IPS-20b (cell line): ENCODE results near the gene BBS9.

Experiments used
- H3K27ac ChIP-seq: one replicate; pipeline ENCODE4 v1.5.1; 2013; ENCODE audit warnings: low read length
- H3K27me3 ChIP-seq: 2 replicates; pipeline ENCODE4 v1.6.1; 2013; ENCODE audit warnings: mild to moderate bottlenecking, low read length, inconsistent platforms; ENCODE audit not compliant: insufficient read depth
- H3K36me3 ChIP-seq: 2 replicates; pipeline ENCODE4 v1.6.1; 2013; ENCODE audit warnings: low read depth, mild to moderate bottlenecking, inconsistent platforms, low read length, moderate library complexity; ENCODE audit not compliant: insufficient read depth
- H3K4me1 ChIP-seq: 2 replicates; pipeline ENCODE4 v1.6.1; 2013; ENCODE audit warnings: mild to moderate bottlenecking, control low read depth, inconsistent platforms, low read length, moderate library complexity; ENCODE audit not compliant: insufficient read depth
- H3K4me3 ChIP-seq: 2 replicates; pipeline ENCODE4 v1.5.1; 2013; ENCODE audit warnings: mild to moderate bottlenecking, low read length, inconsistent platforms
- H3K9ac ChIP-seq: 2 replicates; pipeline ENCODE4 v1.6.1; 2013; ENCODE audit warnings: low read depth, mild to moderate bottlenecking, inconsistent platforms, low read length, moderate library complexity
- H3K9me3 ChIP-seq: 2 replicates; pipeline ENCODE4 v1.6.1; 2013; ENCODE audit warnings: mild to moderate bottlenecking, low read depth, low read length, inconsistent platforms; ENCODE audit not compliant: insufficient read depth

The BBS9 gene

DNA sequence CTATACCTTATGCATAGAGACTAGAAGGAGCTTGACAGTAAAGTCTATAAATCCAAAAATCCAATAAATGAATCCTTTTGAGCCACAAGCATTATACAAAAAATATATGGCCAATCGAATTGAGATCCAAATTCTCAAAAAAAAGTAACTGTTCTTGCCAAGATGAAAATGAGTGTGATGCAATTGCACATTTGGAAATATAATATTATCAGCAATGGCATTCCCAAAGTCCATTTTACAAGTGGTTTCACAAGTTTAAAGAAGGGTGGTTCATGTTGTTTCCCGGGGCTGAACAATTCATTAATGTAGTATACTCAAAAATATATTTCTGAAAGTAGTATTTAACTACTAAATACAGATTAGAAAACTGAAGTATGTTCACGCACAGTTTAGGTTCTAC is 27.5 kb upstream of the BBS9 start:
- Histone ChIP-seq H3K36me3 (peaks cover 59% of the 10 kb centered on the region), H3K9me3 (no peaks in the 10 kb centered on the region), H3K4me3 (no peak overlapping the region), H3K9ac (no peak overlapping the region), H3K4me1 (no peaks in the 10 kb centered on the region), H3K27me3 (no peaks in the 10 kb centered on the region), H3K27ac (no peak overlapping the region)

DNA sequence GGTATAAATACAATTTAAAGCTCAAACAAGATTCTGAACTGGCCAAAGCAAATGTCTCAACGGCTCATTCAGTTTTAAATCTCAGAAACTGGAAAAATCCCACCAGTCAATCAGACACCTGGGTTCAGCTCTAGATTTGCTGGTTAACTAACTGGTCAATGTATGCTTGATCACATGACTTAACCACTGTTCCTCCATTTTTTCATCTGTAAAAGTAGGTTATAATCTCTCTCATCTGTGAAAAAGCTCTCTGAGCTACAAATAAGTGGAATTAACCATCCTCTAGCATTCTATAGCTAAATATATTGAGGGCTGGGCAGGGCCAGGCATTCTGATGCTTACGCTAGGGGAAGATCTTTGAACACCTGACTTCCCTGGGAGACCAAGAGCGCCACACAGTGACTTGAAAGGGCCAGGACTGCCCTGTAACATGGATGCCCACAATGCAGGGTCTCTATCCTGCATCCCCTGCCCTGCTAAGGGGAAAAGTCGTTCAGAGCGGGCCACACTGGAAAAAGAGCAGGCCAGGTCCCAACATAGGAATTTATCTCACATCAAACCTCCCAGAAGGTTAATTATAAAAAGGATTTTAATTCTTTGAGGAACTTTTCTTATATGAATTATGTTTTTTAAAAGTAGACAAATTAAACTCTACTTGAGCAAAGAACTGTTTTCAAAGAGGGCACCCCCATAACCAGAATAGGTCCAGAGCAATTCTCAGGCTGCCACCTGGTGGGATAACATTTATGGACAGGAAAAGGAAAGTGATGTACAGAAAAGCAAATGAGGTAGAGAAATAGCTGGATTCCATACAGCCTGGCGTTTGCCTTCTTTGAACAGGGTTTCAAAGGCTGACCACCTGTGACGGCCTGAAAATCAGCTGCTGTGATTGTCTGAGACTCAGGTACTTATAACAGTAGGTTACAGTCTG is 22.0 kb upstream of the BBS9 start:
- Histone ChIP-seq H3K9ac (no peak overlapping the region), H3K27ac (no peak overlapping the region)

DNA sequence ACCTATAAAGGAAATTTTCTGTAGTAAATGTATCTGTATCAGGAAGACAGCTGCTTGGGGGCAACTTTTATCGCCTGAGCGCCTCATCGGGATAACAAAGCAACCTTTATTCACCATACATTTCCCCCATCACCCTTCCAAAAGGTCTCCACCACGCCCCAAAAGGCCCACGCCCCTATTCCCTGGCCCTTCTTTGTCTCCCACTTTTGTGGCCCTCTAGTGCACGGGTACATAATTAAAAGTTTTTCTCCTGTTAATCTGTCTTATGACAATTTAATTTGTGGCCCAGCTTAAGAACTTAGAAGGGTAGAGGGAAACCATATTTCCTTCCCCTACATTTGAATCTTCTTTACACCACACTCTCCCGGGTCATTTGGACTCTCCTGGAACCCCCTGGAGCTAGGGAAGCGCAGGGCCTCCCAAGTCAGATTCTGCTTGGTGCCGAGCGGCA is 20.8 kb upstream of the BBS9 start:
- no peaks in the 10 kb centered on the region for H3K9me3 ChIP-seq
- H3K4me3 ChIP-seq = peak overlapping the region; percentile 97
- peaks cover 33% of the 10 kb centered on the region for H3K27me3 ChIP-seq
- H3K9ac ChIP-seq = peak overlapping the region; percentile 85
- no peak overlapping the region for H3K27ac ChIP-seq
- H3K36me3 ChIP-seq = peaks cover 1% of the 10 kb centered on the region; the same call in 1 of the 2 replicates
- H3K4me1 ChIP-seq = peaks cover 11% of the 10 kb centered on the region

More for the DNA sequence above, 22.0 kb upstream of the BBS9 start:
- Histone ChIP-seq H3K4me3 (peak overlapping the region; percentile 97), H3K27me3 (peaks cover 29% of the 10 kb centered on the region), H3K36me3 (peaks cover 13% of the 10 kb centered on the region), H3K4me1 (peaks cover 11% of the 10 kb centered on the region), H3K9me3 (no peaks in the 10 kb centered on the region)

DNA sequence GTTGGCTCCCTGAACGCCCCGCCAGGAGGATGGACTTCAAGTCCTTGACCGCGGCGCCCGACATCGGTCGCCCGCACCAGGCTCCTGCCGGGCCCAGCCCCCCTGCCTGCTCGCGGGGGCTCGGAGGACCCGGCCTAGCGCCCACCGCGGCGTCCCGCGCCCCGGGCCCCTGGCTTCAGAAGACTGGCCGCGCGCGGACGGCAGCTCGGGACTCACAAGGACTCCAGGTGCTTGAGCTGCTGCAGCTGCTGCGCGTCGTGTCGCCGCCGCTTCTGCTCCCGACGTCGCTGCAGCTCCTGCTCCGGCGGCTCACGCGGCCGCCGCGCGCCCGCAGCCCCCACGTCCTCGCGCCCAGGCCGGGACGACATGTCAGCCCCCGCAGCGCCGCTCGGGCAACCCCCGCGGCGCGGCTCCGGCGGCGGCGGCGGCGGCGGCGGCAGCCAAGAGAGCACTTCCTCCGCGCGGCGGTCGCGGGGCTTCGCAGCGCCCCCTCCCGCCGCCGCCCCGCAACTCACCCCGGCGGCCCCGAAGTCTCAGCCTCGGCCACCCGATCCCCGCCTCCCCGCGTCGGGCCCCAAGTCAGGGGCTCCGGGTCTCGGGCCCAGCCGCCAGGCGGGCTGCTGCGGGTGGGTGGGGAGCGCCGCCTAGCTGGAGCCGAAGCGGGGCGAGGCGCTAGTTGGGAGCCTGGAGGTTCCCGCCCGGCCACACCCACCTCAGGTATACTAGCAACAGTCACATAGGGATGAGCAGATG is 20.2 kb upstream of the BBS9 start, which contains the start of gene RP9:
RP9 (minus strand) TSS at position 400 of the 753 bp plus-strand sequence; CDS start at position 368, 32 bp downstream.
- Histone ChIP-seq H3K9me3 (no peaks in the 10 kb centered on the region), H3K27me3 (peaks cover 33% of the 10 kb centered on the region), H3K4me1 (peaks cover 11% of the 10 kb centered on the region), H3K27ac (no peak within 1 kb of the TSS), H3K36me3 (no peaks in the 10 kb centered on the region), H3K9ac (peak within 1 kb of the TSS; percentile 85), H3K4me3 (peak within 1 kb of the TSS; percentile 97)

DNA sequence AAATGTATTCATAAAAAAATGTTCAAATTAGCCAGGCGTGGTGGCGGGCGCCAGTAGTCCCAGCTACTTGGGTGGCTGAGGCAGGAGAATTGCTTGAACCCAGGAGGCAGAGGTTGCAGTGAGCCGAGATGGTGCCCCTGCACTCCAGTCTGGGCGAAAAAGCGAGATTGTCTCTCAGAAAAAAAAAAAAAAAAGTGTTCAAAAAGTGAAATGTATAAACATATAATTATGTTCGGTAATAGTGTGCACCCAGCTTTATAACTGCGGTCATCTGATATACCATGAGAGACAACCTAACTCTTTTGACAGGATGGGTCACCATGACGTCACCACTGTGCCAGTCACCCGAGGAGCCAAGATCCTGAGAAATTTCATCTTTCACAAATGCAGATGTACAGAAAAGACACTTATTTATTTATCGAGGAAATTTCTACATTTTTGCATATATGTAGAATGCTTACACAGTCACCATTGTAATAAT is 19.6 kb upstream of the BBS9 start:
- H3K27ac ChIP-seq = no peak overlapping the region
- peaks cover 33% of the 10 kb centered on the region for H3K27me3 ChIP-seq
- H3K9ac ChIP-seq = no peak overlapping the region; the same call in 1 of the 2 replicates
- H3K4me3 ChIP-seq = peak overlapping the region; percentile 71
- H3K9me3 ChIP-seq = no peaks in the 10 kb centered on the region
- H3K4me1 ChIP-seq = peaks cover 11% of the 10 kb centered on the region
- no peaks in the 10 kb centered on the region for H3K36me3 ChIP-seq

DNA sequence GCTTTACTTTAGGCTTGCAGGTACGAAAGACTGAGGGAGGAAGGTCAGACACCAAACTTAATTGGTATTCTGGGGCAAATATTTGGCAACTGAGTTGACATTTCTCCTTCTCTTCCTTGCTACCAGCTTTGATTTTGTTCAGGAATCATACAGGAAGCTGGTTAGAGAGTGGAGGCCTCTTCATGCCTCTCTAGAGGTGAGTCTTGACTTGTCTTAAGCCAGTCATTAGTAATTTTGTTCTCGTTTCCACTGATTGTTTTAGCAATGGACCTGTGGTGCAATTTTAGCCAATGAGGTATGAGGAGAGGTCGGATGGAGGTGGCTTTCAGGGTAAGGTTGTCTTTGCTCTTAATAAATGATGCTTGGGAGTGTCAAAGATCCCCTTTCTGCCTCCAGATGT is 17.8 kb upstream of the BBS9 start:
- H3K27ac ChIP-seq = no peak overlapping the region
- H3K9me3 ChIP-seq = no peaks in the 10 kb centered on the region
- H3K4me1 ChIP-seq = peaks cover 11% of the 10 kb centered on the region
- H3K9ac ChIP-seq = no peak overlapping the region
- peaks cover 33% of the 10 kb centered on the region for H3K27me3 ChIP-seq
- H3K36me3 ChIP-seq = no peaks in the 10 kb centered on the region
- no peak overlapping the region for H3K4me3 ChIP-seq

DNA sequence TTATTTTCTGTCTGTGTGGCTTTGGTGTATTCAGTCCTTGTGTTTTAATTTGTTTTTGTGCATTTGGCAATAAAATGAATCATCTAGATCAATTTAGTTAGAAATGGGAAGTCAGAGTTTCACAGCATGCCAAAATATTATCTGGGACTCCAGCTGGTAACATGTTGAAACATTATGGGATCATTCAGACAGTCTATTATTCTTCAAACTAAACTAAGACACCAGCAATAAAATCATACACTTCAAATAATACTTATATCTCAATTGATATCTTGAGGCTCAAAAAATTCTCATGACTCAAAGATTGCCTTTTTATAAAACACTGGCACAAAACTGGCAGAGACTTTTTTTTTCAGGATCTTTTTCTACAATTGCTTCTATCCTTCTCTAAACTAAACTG is 14.4 kb upstream of the BBS9 start:
- H3K9ac ChIP-seq = no peak overlapping the region
- no peaks in the 10 kb centered on the region for H3K36me3 ChIP-seq
- H3K4me3 ChIP-seq = no peak overlapping the region
- no peak overlapping the region for H3K27ac ChIP-seq
- peaks cover 22% of the 10 kb centered on the region for H3K27me3 ChIP-seq
- no peaks in the 10 kb centered on the region; the same call in 1 of the 2 replicates for H3K4me1 ChIP-seq
- no peaks in the 10 kb centered on the region for H3K9me3 ChIP-seq

DNA sequence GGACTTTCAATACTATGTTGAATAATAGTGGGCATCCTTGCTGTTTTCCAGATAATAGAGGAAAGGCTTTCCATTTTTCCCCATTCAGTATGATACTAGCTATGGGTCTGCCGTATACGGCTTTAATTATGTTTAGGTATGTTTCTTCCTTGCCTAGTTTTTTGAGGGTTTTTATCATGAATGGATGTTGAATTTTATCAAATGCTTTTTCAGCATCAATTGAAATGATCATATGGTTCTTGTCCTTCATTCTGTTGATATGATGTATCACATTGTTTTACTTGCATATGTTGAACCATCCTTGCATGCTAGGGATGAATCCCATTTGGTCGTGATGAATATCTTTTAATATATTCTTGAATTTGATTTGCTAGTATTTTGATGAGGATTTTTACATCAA is 11.0 kb upstream of the BBS9 start:
- no peaks in the 10 kb centered on the region; the same call in 1 of the 2 replicates for H3K4me1 ChIP-seq
- H3K9me3 ChIP-seq = no peaks in the 10 kb centered on the region
- no peaks in the 10 kb centered on the region for H3K27me3 ChIP-seq
- no peak overlapping the region for H3K27ac ChIP-seq
- H3K4me3 ChIP-seq = no peak overlapping the region
- H3K36me3 ChIP-seq = no peaks in the 10 kb centered on the region
- H3K9ac ChIP-seq = no peak overlapping the region

DNA sequence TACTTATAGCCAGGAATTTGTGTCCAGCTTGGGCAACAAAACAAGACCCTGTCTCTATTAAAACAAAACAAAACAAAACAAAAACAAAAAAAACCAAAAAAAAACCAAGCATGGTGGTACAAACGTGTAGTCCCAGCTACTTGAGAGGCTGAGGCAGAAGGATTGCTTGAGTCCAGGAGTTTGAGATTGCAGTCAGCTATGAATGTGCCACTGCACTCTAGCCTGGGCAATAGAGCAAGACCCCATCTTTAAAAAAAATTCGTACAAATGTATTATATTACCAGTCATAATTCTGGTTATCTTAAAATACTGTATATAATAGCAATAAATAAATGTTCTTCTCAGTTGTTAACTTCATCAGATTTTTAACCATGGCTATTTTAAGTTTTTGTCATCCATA is 2.3 kb upstream of the BBS9 start:
- no peak overlapping the region for H3K4me3 ChIP-seq
- no peak overlapping the region for H3K9ac ChIP-seq
- H3K4me1 ChIP-seq = peaks cover 6% of the 10 kb centered on the region; the same call in 1 of the 2 replicates
- no peaks in the 10 kb centered on the region for H3K27me3 ChIP-seq
- H3K9me3 ChIP-seq = no peaks in the 10 kb centered on the region
- H3K36me3 ChIP-seq = no peaks in the 10 kb centered on the region
- H3K27ac ChIP-seq = no peak overlapping the region

DNA sequence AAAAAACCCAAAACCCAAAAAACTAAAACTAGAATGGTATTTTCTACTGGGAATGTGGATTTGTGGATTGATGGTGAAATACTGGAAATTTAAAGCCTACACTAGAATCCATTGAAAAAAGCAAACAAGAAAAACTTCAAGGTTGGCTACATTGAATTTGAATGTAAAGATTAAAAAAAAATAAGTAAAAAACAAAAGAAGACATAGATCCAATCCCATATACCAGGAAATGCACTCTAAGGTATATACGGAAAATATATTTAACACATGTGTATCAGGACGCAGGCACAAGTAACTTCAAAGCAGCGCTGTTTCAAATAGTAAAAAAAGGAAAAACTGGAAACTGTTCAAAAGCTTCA is 754 bp upstream of the BBS9 start:
- Histone ChIP-seq H3K27ac (no peak overlapping the region), H3K9me3 (no peaks in the 10 kb centered on the region), H3K9ac (peak overlapping the region; percentile 88), H3K4me1 (peaks cover 6% of the 10 kb centered on the region; the same call in 1 of the 2 replicates), H3K36me3 (no peaks in the 10 kb centered on the region), H3K27me3 (no peaks in the 10 kb centered on the region), H3K4me3 (peak overlapping the region; percentile 93)

DNA sequence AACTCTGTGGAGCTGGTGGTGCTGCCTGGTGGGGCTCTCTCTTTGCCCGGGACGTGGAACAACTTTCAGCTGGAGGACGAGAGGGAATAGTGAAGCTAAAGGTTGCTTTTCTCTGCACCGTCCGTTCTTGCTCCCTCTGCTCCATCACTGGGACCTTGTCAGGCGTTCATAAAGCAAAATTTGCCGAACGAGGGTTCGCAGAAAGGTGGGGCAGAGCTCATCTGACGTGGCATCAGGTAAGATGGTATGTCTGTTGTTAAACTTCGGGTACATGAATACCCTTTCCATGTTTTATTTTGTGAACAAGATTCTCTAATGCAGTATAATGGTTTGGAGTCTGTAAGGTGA is 416 bp downstream of the BBS9 start:
- Histone ChIP-seq H3K36me3 (no peaks in the 10 kb centered on the region), H3K27ac (no peak overlapping the region), H3K9ac (peak overlapping the region; percentile 88; the same call in 1 of the 2 replicates), H3K9me3 (no peaks in the 10 kb centered on the region), H3K4me3 (peak overlapping the region; percentile 93), H3K4me1 (peaks cover 6% of the 10 kb centered on the region; the same call in 1 of the 2 replicates), H3K27me3 (no peaks in the 10 kb centered on the region)
